Hepatocyte (in vitro differentiated cells): ENCODE data around the gene DCTPP1. TPM values are rescaled to one million over a fixed set of nuclear protein-coding genes. Genes with fewer than 3 reads are reported as not detected.

ENCODE experiments used
- DNase-seq: peaks from one replicate; pipeline ENCODE4 v3.0.0-alpha.2; 2016; ENCODE audit warnings: low spot score
- H2AFZ ChIP-seq: fragments of 200-600 bp; sonication (generic); 2 replicates; pipeline ENCODE4 v1.6.0; 2016; ENCODE audit warnings: antibody characterized with exemption, mild to moderate bottlenecking
- H3K27ac ChIP-seq: fragments of 200-600 bp; sonication (generic); 2 replicates; pipeline ENCODE4 v1.5.1; 2016; ENCODE audit warnings: mild to moderate bottlenecking
- H3K27me3 ChIP-seq: fragments of 200-600 bp; sonication (generic); 2 replicates; pipeline ENCODE4 v1.6.1; 2016
- H3K36me3 ChIP-seq: fragments of 200-600 bp; sonication (generic); replicated peaks from 2 replicates; pipeline ENCODE4 v1.5.1; 2016; ENCODE audit warnings: low read depth; ENCODE audit not compliant: insufficient read depth
- H3K4me1 ChIP-seq: fragments of 200-600 bp; sonication (generic); 2 replicates; pipeline ENCODE4 v1.5.1; 2016; ENCODE audit warnings: mild to moderate bottlenecking, moderate library complexity; ENCODE audit not compliant: insufficient read depth
- H3K4me2 ChIP-seq: fragments of 200-600 bp; sonication (generic); 2 replicates; pipeline ENCODE4 v1.6.0; 2016
- H3K4me3 ChIP-seq: fragments of 200-600 bp; sonication (generic); 2 replicates; pipeline ENCODE4 v1.5.1; 2016; ENCODE audit warnings: mild to moderate bottlenecking
- H3K79me2 ChIP-seq: fragments of 200-600 bp; sonication (generic); 2 replicates; pipeline ENCODE4 v1.6.0; 2017; ENCODE audit warnings: mild to moderate bottlenecking
- H3K9me2 ChIP-seq: fragments of 200-600 bp; sonication (generic); replicated peaks from 2 replicates; pipeline ENCODE4 v1.6.0; 2017; ENCODE audit warnings: mild to moderate bottlenecking; ENCODE audit not compliant: insufficient read depth
- H3K9me3 ChIP-seq: fragments of 200-600 bp; sonication (generic); 2 replicates; pipeline ENCODE4 v1.5.1; 2016; ENCODE audit warnings: low read depth, mild to moderate bottlenecking
- H4K20me1 ChIP-seq: fragments of 200-600 bp; sonication (generic); 2 replicates; pipeline ENCODE4 v1.6.0; 2016; ENCODE audit warnings: mild to moderate bottlenecking; ENCODE audit not compliant: insufficient read depth, poor library complexity, severe bottlenecking
- EZH2 ChIP-seq: fragments of 200-600 bp; sonication (generic); IDR thresholded peaks from 2 replicates; pipeline ENCODE4 v1.6.1; 2016; ENCODE audit warnings: antibody characterized with exemption, mild to moderate bottlenecking, borderline replicate concordance
- EZH2phosphoT487 ChIP-seq: fragments of 200-600 bp; sonication (generic); IDR thresholded peaks from one replicate; pipeline ENCODE4 v1.6.1; 2018; ENCODE audit warnings: antibody characterized with exemption, mild to moderate bottlenecking, low read depth, moderate library complexity; ENCODE audit not compliant: unreplicated experiment, severe bottlenecking
- WGBS: methylation state at CpG from one replicate; pipeline ENCODE4 v1.1.6; 2016; ENCODE audit warnings: low lambda C conversion rate; ENCODE audit errors: missing lambda C conversion rate; 5-methylcytosine and 5-hydroxymethylcytosine counted together
- polyA plus RNA-seq: library from polyadenylated mRNA; unstranded; fragments of >200 nt; fragmentation: Nextera tagmentation; extraction: Ambion mirVana; gene quantifications from 2 replicates; pipeline ENCODE4 v1.2.1, GENCODE V29; 2016
- total RNA-seq: library from RNA; depleted of rRNA; stranded (reverse); fragments of >200 nt; gene quantifications from 2 replicates; pipeline ENCODE4 v1.2.3, GENCODE V29; 2014
- TF ChIP-seq, protein P1 (sequence below): fragments of 200-600 bp; sonication (generic); IDR thresholded peaks from 2 replicates; pipeline ENCODE4 v1.5.1; 2016; ENCODE audit warnings: antibody characterized with exemption, mild to moderate bottlenecking; ENCODE audit not compliant: poor library complexity

The DCTPP1 gene
- total and polyA plus RNA-seq, 2 experiments from 2014 or later: 25.9 to 36.3 TPM

DNA sequence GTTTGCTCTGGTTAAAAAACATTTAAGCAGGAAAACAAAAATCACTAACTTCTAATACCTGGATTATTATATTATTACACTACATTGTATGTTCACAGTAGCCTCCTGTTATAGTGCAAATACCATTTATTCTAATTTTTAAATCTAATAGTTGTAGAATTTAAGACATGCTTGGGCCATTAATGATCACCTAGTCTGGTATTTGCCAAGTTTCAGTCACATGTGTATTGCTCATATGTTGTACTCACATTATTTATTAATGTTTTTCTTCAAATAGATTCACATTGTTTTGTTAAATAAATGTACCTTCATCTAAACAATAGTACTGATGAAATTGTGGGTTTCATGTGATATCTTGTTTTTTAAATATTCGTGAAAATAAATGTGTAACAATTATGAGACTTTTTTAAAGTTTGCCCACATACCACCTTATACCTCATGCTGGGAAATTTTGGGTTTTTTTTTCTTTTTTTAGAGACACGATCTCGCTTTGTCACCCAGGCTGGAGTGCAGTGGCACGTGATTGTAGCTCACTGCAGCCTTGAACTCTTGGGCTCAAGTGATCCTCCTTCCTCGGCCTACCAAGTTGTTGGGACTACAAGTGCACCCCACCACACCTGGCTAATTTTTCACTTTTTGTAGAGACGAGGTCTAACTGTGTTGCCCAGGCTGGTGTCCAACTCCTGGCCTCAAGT is 16.6 kb downstream of the DCTPP1 start:
- no peak overlapping the region for H2AFZ ChIP-seq
- peaks cover 3% of the 10 kb centered on the region for H4K20me1 ChIP-seq
- no peaks in the 10 kb centered on the region for H3K36me3 ChIP-seq
- H3K9me3 ChIP-seq: no peaks in the 10 kb centered on the region
- H3K27ac ChIP-seq: no peak overlapping the region
- WGBS: 92% methylated on average over 6 of the region's 6 CpGs
- no peaks in the 10 kb centered on the region for H3K27me3 ChIP-seq
- H3K4me3 ChIP-seq: no peak overlapping the region
- H3K79me2 ChIP-seq: peaks cover 25% of the 10 kb centered on the region
- H3K9me2 ChIP-seq: no peaks in the 10 kb centered on the region
- H3K4me2 ChIP-seq: no peak overlapping the region
- peaks cover 13% of the 10 kb centered on the region for H3K4me1 ChIP-seq
- TF ChIP-seq EZH2phosphoT487: no peak
- TF ChIP-seq, protein P1, sequence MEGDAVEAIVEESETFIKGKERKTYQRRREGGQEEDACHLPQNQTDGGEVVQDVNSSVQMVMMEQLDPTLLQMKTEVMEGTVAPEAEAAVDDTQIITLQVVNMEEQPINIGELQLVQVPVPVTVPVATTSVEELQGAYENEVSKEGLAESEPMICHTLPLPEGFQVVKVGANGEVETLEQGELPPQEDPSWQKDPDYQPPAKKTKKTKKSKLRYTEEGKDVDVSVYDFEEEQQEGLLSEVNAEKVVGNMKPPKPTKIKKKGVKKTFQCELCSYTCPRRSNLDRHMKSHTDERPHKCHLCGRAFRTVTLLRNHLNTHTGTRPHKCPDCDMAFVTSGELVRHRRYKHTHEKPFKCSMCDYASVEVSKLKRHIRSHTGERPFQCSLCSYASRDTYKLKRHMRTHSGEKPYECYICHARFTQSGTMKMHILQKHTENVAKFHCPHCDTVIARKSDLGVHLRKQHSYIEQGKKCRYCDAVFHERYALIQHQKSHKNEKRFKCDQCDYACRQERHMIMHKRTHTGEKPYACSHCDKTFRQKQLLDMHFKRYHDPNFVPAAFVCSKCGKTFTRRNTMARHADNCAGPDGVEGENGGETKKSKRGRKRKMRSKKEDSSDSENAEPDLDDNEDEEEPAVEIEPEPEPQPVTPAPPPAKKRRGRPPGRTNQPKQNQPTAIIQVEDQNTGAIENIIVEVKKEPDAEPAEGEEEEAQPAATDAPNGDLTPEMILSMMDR: no peak
- TF ChIP-seq EZH2: no peak
- no peak for DNase-seq

DNA sequence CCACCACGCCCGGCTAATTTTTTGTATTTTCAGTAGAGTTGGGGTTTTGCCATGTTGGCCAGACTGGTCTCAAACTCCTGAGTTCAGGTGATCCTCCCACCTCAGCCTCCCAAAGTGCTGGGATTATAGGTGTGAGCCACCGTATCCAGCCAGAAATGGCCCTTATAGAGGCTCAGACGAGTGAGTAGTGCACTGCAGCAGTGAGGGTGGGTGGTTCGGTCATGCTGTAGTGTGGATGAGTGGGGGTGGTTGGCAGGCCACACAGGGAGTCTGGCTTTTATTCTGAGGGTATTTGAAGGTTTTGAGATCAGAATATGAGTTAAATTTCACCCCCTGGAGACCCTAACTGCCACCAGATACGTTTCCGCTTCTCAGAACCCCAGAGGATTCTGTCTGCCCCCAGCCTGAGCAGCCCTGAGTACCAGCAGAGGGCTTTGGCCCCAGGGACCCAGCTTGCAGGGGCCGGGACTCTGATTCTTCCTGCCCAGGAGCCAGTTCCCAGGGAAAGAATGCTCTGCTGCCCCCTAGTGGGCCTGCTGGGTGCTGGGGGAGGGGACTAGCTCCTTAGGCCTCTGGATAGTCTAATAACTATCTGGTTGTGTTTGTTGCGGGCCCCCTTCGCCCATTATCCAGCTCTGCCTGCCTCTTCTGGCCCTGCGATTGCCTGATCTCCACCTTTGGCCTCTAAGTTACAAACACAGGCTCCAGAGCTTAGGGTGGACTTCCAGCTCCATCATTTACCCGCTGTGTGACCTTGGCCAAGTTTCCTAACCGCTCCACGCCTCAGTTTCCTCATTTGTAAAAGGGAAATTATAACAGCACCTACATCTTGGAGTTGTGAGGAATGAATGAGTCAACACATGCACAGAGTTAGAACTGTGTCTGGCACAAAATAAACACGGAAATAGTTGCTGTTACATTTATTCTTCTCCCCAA is 20.4 kb downstream of the DCTPP1 start:
- peaks cover 32% of the 10 kb centered on the region for H3K79me2 ChIP-seq
- H3K4me3 ChIP-seq: no peak overlapping the region
- no peaks in the 10 kb centered on the region for H3K9me3 ChIP-seq
- peak; percentile 93 for DNase-seq
- peak overlapping the region; percentile 96 for H3K4me2 ChIP-seq
- peaks cover 3% of the 10 kb centered on the region for H4K20me1 ChIP-seq
- no peak for TF ChIP-seq EZH2
- TF ChIP-seq, protein P1: peak; percentile 95
- no peak for TF ChIP-seq EZH2phosphoT487
- no peaks in the 10 kb centered on the region for H3K9me2 ChIP-seq
- H3K36me3 ChIP-seq: no peaks in the 10 kb centered on the region
- H3K27me3 ChIP-seq: no peaks in the 10 kb centered on the region
- 52% methylated on average over 15 of the region's 15 CpGs for WGBS
- H3K27ac ChIP-seq: peak overlapping the region; percentile 28
- peaks cover 12% of the 10 kb centered on the region for H3K4me1 ChIP-seq
- no peak overlapping the region for H2AFZ ChIP-seq

DNA sequence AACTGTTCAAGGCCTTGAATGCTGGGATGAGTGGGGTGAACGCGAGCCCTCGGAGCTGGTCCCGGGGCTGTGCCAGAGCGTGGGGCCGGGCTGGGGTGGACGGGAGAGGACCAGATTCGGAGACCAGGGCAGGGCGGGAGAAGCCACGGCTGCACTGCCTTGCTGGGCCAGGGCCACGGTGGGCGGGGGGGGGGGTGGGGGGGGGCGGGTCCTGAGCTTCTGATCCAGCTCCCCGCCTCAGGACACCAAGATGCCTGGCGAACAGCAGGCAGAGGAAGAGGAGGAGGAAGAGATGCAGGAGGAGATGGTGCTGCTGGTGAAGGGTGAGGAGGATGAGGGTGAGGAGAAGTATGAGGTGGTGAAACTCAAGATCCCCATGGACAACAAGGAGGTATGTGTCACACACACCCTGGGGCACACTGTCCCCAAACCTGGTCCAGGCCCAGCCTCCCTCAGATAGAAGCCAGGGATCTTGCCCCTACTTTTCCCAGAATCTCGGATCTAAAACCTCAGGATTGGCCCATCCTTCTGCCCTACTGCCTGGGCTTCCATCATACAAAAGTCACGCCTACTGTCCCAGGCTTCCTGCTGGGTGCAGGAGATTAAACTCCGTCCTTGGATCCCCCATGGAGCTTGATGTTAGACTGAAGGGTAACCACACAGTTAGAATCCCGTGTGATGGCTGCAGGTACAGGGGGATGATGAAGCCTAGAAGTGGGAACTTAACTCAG is 21.9 kb downstream of the DCTPP1 start:
- DNase-seq: no peak
- TF ChIP-seq EZH2 (no peak), EZH2phosphoT487 (no peak)
- TF ChIP-seq, protein P1: no peak
- Histone ChIP-seq H3K9me3 (no peaks in the 10 kb centered on the region), H4K20me1 (peaks cover 3% of the 10 kb centered on the region), H3K36me3 (no peaks in the 10 kb centered on the region), H3K9me2 (no peaks in the 10 kb centered on the region), H3K79me2 (peaks cover 29% of the 10 kb centered on the region), H2AFZ (peak overlapping the region; percentile 100), H3K27ac (peak overlapping the region; percentile 96), H3K4me2 (peak overlapping the region; percentile 96), H3K4me3 (peak overlapping the region; percentile 99), H3K27me3 (no peaks in the 10 kb centered on the region), H3K4me1 (peaks cover 12% of the 10 kb centered on the region)
- WGBS: 38% methylated on average over 8 of the region's 19 CpGs
